Measurements from ENCODE around the gene LRRC4B.

The LRRC4B gene

GRCh38 chr19:50498219-50499056, 69.8 kb downstream of the LRRC4B start:
- no peak for TF ChIP-seq CTCF (conservative IDR thresholded peaks at IDR 0.05; ENCODE audit: low read depth)
- ChIA-PET POLR2A (ENCODE audit: low non-redundant PET) (no interaction called here), CTCF (no interaction called here)
- H3K27ac ChIP-seq: no peak overlapping the region
- no peak for DNase-seq (ENCODE audit: low spot score)

DNA sequence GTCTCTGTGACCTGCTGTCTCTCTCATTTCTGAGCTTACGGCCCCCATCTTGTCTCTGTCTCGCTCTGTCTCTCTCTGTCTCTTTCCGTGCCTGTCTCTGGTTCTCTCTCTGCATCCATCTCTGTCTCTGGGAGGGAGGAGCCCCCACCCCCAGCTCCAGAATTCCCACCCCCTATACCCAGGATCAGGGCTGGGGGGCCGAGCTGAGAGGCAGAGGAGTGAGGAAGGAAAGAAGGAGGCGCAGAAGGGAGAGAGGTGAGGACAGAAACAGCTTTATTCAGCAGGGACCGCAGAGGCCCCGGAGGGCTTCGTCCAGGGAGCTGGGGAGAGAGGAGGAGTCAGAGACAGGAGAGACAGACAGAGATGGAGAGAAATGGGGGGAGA, 71.2 kb downstream of the LRRC4B start:
- TF ChIP-seq CTCF (conservative IDR thresholded peaks at IDR 0.05; ENCODE audit: low read depth): no peak
- ChIA-PET CTCF (interaction anchor here (0.6 kb wide), 2 partner anchors 228 to 950 kb away, joined by 3 to 6 read pairs; no protein-coding TSS in a partner anchor), POLR2A (ENCODE audit: low non-redundant PET) (no interaction called here)
- no peak overlapping the region for H3K27ac ChIP-seq
- DNase-seq (ENCODE audit: low spot score): no peak

DNA sequence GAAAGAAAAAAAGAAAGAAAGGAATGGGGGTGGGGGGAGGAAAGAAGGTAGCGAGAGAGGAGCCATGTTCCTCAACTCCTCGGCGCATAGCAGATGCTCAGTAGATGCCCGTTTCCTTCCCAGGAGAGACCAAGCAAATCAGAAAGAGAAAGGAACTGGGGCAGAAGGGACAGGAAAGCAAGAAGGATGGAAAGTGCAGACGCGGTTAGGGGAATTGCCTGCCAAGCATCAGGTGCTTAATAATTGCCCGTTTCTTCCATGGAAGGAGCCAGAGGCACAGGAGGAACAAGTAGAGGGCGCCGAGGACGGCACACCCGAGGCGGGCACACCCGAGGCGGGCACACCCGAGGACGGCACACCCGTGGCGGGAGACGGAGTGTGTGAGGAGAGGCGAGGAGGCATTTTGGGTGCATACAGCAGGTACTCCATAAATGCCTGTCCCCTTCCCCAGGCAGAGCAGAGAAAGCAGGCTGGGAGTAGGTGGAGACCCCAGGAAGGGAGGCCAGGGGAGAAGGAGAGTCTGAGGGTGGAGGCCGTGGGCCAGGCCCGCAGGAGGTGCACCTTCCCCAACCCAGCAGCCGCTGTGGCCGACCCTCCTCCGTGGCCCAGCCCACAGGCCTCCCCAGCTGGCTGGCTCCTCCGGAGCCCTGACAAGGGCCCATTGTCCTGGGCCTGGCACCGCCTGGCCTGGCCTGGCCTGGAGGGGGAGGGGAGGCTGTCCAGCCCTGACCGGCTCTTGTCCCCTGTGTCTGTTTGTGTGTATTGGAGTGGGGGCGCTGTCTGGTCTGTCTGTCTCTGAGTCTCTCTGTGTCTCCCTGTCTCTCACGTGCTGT, 71.8 kb downstream of the LRRC4B start:
- no peak for DNase-seq (ENCODE audit: low spot score)
- ChIA-PET POLR2A (ENCODE audit: low non-redundant PET) (no interaction called here), CTCF (interaction anchor here (0.6 kb wide), 2 partner anchors 228 to 950 kb away, joined by 3 to 6 read pairs; no protein-coding TSS in a partner anchor)
- no peak for TF ChIP-seq CTCF (conservative IDR thresholded peaks at IDR 0.05; ENCODE audit: low read depth)
- no peak overlapping the region for H3K27ac ChIP-seq

DNA sequence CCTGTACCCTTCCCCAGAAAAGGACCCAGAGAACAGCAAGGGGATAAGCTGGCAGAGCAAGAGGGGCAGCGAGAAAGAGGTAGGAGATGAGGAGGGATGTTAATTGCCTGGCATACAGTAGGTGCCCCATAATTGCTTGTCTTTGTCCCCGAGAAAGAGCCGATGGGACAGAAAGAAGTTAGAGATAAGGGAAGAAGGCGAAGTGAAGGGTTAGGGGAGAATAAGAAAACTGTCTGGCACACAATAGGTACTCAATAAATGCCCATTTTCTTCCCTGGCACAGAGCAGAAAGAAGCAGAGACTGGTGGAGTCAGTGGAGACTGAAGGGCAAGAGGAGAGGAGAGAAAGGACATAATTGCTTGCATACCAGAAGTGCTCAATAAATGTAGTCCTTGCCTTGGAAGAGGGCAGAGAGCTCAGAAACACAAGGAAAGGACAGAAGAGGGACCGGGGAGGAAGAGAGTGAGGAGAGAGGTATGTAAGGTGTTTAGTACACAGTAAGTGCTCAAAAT, 73.2 kb downstream of the LRRC4B start:
- POLR2A ChIA-PET (ENCODE audit: low non-redundant PET): no interaction called here
- H3K27ac ChIP-seq: no peak overlapping the region
- no peak for DNase-seq (ENCODE audit: low spot score)
- CTCF ChIA-PET: no interaction called here
- no peak for TF ChIP-seq CTCF (conservative IDR thresholded peaks at IDR 0.05; ENCODE audit: low read depth)

DNA sequence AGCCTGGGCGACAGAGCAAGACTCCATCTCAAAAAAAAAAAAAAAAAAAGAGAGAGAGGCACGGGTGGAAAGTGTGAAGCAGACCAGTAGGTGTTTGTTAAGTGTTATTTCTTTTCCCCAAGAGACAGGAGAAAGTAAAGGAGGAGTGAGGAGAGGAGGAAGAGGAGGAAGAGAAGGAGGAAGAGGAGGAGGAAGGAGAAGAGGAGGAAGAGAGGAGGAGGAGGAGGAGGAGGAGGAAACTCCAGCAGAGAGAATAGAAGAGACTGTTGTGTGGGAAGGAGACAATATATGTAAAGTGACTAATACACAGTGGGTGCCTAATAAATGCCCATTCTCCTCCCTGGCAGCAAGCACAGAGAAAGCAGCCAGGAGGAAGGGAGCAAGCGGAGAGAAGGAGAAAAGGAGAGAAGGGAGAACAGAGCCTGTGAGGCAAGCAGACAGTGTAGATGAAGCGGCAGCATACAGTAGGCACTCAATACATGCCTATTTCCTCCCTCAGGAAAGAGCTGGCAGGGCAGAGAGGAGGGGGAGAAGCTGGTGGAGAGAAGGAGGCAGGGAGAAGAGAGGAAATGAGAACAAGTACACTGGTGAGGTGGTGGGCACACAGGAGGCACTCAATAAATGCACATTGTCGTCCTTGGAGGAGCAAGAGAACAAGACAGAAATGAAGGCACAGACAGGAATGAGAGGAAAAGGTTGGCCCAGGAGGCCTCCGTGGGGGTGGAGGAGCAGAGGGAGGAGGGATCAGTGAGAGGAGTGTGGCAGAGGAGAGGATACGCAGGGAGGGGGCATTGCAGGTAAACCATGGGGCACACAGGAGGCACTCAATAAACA, 73.8 kb downstream of the LRRC4B start:
- ChIA-PET POLR2A (ENCODE audit: low non-redundant PET) (interaction anchor here (0.6 kb wide), 1 partner anchor 428 kb away, joined by 8 read pairs; no protein-coding TSS in a partner anchor), CTCF (no interaction called here)

More for the DNA sequence above, 73.8 kb downstream of the LRRC4B start:
- no peak overlapping the region for H3K27ac ChIP-seq
- TF ChIP-seq CTCF (conservative IDR thresholded peaks at IDR 0.05; ENCODE audit: low read depth): no peak
- DNase-seq (ENCODE audit: low spot score): no peak

Data from RWPE1 (cell line).